DMS153 treated with DMSO at 0.1 percent for 48 hours (cell line): Measurements from ENCODE around the gene NKX1-1.

ENCODE experiments used
- DNase-seq: peaks from one replicate; lab custom pipeline; 2025; ENCODE audit not compliant: unreplicated experiment; lab: John Stamatoyannopoulos, UW

Gene NKX1-1

DNA sequence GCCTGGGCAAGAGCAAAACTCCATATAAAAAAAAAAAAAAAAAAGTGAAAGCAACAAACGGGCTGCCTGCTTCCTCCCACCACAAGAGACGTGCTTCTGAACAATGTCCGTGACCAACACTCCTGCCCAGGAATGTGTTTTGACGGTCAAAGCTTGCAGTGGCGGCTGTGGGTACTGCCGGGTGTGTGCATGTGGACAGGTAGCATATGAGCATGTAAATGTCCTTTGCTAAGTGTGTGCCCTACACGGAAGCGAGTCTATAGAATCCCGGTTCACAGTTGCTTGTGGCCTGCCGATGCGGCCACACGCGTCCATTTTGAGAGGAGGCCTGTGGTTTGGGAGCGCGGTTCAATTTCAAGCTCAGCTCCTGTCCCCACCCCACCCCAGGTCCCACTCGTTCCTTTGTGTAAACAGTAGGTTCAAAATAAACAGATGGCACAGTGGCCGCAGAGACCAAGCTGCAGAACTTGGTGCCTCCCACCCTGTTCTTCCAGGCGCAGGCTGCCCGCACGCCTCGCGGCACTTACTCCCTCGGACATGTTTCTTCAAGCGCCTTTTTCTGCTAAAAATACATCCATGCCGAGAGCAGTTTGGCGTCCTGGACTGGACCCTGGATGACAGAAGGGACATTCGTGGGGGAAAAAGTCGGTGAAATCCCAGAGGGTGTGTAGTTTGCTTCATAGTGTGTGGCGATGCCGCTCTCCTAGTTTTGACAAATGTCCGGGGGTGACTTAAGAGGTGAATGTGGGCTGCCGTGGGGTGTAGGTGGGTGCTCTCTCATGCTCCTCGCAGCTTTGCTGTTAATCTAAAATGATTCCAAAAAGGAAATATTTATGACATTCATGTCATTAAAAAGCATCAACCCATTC, 11.5 kb upstream of the NKX1-1 start:
- DNase-seq, result no peak

DNA sequence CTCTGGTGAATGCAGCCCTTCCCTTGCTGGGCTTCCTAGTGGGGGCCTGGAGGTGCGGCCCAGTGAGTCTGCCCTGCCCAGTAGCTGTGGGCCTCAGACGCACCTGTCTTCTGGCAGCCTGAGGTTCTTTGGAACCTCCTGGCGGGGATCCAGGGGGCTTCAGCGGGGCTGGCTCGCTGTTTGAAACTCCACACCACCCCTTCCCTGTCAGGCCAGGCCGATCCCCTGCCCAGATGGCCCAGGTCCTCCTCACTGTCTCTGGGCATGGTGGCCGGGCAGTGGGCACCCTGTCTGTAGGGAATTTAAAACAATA, 10.7 kb upstream of the NKX1-1 start:
- no peak for DNase-seq

GRCh38 chr4:1416051-1416947, 10.1 kb upstream of the NKX1-1 start:
- no peak for DNase-seq

DNA sequence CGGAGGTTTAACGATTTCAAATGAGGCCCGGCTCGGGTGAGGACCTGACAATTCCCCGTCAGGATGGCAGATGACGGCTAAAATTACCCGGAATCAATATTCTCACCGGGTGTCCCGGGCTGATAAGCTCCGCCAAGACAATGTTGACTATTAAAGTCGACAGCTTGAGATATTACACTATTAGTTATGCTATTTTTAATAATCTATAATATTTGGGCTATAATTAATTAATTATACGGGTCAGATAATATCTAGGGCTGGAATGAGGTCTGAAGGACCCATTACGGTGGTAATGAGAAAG, 9.4 kb upstream of the NKX1-1 start:
- DNase-seq, result no peak

DNA sequence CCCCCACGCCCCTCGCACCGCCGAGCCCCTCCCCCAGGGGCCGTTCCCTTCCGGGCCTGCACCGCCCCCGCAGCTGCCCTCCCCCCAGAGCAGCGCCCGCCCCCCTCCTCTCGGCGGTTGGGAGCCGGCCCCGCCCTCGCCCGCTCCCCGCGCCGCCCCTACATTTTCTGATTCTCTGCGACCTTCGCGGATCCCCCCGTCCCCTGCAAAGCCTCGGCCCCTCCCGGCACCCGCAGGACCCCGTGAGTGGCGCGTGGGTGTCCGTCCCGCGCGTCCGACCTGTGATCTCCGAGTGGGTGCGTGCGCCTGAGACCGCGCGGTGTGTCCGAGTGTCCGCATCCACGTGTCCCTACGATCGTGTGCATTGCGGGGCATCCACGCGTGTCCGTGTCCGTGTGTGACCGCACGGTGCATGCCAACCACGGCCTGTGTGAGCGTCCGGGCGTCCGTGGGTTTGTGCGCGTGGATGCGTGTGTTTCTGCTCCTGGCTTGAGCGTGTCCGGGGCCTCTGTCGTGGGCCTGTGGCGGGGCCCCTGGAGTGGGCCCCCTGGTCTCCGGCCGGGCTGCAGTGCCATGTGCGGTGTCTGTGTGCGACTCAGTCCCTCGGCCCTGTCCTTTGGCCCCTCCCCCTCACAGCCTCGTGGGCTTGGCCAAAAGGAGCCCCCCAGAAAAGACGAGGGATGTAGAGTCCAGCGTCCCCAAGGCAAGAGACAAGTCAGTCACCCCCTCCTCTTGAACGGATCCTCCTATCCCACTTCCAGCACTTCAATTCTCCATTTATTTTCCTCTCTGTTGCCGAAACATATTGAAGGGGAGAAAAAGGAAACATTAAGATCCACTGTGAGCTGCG, 8.8 kb upstream of the NKX1-1 start:
- no peak for DNase-seq

- DNase-seq, result no peak
Measured at GRCh38 chr4:1413687-1414479, 7.6 kb upstream of the NKX1-1 start.

GRCh38 chr4:1413204-1413663, 7.0 kb upstream of the NKX1-1 start:
- DNase-seq, result no peak

DNA sequence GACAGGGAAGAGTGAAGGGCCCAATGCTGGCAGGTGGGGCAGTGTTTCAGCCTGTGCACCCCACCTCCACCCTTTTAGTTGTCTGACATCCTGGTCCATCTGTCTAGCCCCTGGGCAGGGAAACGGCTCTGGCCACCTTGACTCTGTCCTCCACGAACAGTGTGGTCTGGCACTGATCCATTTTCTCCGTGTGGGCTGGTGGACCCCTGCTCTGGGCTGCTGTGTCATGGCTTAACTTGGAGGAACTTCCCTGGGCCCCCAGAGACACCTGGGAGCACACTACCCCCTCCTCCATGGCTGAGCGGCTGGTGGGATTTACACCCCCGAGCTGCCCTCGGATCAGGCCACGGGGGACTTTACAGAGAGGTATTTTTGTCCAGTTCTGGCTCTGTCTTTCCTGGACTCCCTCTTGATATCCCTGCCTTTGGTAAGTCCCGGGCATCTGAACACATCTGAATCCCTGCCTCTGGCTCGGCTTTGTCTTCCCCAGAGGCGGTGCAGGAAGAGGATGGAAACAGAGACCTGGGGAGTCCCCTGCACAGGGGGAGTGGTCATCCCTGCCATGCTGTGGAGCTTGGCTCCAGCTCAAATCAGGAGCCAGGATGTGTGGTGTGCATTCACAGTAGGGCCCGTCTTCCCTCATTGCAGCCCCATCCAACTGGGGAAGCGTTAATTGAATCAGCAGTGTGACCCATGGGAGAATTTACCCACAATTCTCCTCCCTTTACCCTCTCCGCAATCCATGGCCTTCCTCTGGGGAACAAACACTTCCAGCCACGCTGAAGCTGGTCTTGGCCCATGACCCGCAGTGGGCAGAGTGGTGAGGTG, 6.3 kb upstream of the NKX1-1 start:
- no peak for DNase-seq

GRCh38 chr4:1411436-1412375, 5.5 kb upstream of the NKX1-1 start:
- no peak for DNase-seq

GRCh38 chr4:1410491-1411325, 4.5 kb upstream of the NKX1-1 start:
- no peak for DNase-seq

GRCh38 chr4:1409491-1410425, 3.5 kb upstream of the NKX1-1 start:
- no peak for DNase-seq

- DNase-seq, result no peak
Measured at GRCh38 chr4:1409079-1409478, 2.8 kb upstream of the NKX1-1 start.

GRCh38 chr4:1408418-1408817, 2.2 kb upstream of the NKX1-1 start:
- DNase-seq, result no peak

GRCh38 chr4:1407657-1408333, 1.6 kb upstream of the NKX1-1 start:
- DNase-seq, result no peak

- no peak for DNase-seq
Measured at GRCh38 chr4:1406981-1407656, 877 bp upstream of the NKX1-1 start.
